H1 (cell line): ENCODE data around the gene CBLL1. TPM values are rescaled to one million over a fixed set of nuclear protein-coding genes. Genes with fewer than 3 reads are reported as not detected.

Experiments
- CBX8 ChIP-seq: fragments of 300-800, 300-1000 bp; sonication (generic); IDR thresholded peaks from 2 replicates; pipeline ENCODE4 v1.7.1; 2016; ENCODE audit warnings: low read depth, low read length, borderline replicate concordance
- CHD7 ChIP-seq: fragments of 300-600 bp; sonication (generic); IDR thresholded peaks from 2 replicates; pipeline ENCODE4 v1.7.1; 2012; ENCODE audit warnings: low read length, moderate library complexity, mild to moderate bottlenecking, inconsistent platforms; ENCODE audit not compliant: insufficient replicate concordance
- EGR1 ChIP-seq: IDR thresholded peaks from 2 replicates; pipeline ENCODE4 v1.6.1; 2011; ENCODE audit warnings: low read depth, low read length, borderline replicate concordance
- HDAC6 ChIP-seq: IDR thresholded peaks from one replicate; pipeline ENCODE4 v1.7.1; 2012; ENCODE audit warnings: low read depth, mild to moderate bottlenecking, inconsistent platforms, low read length, moderate library complexity
- JUND ChIP-seq: IDR thresholded peaks from 2 replicates; pipeline ENCODE4 v1.6.1; 2011; ENCODE audit warnings: mild to moderate bottlenecking, improper control_type of control experiment, low read length
- RNF2 ChIP-seq: fragments of 200-900, 300-1000 bp; sonication (generic); IDR thresholded peaks from 2 replicates; pipeline ENCODE4 v1.7.1; 2016; ENCODE audit warnings: borderline replicate concordance, low read depth, mild to moderate bottlenecking, antibody characterized with exemption, low read length; ENCODE audit not compliant: poor library complexity, severe bottlenecking; ENCODE audit errors: missing control alignments
- SIRT6 ChIP-seq: IDR thresholded peaks from one replicate; pipeline ENCODE4 v1.7.1; 2012; ENCODE audit warnings: low read length, inconsistent platforms
- polyA plus RNA-seq, 7 experiments: library from polyadenylated mRNA; depleted of rRNA in 3 of 7; stranded (reverse) in 5 of 7; unstranded in 2 of 7; fragments of >200 nt in 5 of 7; fragments of 200-250 nt in 2 of 7; gene quantifications; 1 replicate in 5 of 7; 2 replicates in 1 of 7; 4 replicates in 1 of 7; pipeline versions ENCODE4 v1.2.1 to v1.2.3, GENCODE V29; 2011 to 2013; ENCODE audit warnings: missing spikeins in 2 of 7, mixed read lengths in 2 of 7
- total RNA-seq: library from RNA; stranded (reverse); fragmentation: NEBNext Ultra II Directional; extraction: Animal tissue kit (Norgen Biotek cat#: 25700); gene quantifications from 2 replicates; pipeline ENCODE4 v1.2.1, GENCODE V29; 2021
- TF ChIP-seq, protein P1 (sequence below), 3 experiments: IDR thresholded peaks; 1 replicate in 2 of 3; 2 replicates in 1 of 3; pipeline versions ENCODE4 v1.5.1 to v1.6.1; 2011; ENCODE audit warnings: low read length in 3 of 3, mild to moderate bottlenecking in 3 of 3, inconsistent platforms in 2 of 3, low read depth in 1 of 3, moderate library complexity in 1 of 3; ENCODE audit not compliant: insufficient read depth in 1 of 3; ENCODE audit errors: control extremely low read depth in 1 of 3

CBLL1 gene
- total and polyA plus RNA-seq, 2 of the 8 experiments (the other 6 are each of a cell fraction or from before 2014, with no cell fraction given), result 27.0 to 34.0 TPM

GRCh38 chr7:107728276-107728675 lies 15.7 kb upstream of the CBLL1 start (continued):
- TF ChIP-seq CHD7 (no peak), JUND (no peak), EGR1 (no peak), SIRT6 (no peak), RNF2 (no peak), CBX8 (no peak), HDAC6 (no peak)
- TF ChIP-seq, protein P1, sequence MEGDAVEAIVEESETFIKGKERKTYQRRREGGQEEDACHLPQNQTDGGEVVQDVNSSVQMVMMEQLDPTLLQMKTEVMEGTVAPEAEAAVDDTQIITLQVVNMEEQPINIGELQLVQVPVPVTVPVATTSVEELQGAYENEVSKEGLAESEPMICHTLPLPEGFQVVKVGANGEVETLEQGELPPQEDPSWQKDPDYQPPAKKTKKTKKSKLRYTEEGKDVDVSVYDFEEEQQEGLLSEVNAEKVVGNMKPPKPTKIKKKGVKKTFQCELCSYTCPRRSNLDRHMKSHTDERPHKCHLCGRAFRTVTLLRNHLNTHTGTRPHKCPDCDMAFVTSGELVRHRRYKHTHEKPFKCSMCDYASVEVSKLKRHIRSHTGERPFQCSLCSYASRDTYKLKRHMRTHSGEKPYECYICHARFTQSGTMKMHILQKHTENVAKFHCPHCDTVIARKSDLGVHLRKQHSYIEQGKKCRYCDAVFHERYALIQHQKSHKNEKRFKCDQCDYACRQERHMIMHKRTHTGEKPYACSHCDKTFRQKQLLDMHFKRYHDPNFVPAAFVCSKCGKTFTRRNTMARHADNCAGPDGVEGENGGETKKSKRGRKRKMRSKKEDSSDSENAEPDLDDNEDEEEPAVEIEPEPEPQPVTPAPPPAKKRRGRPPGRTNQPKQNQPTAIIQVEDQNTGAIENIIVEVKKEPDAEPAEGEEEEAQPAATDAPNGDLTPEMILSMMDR (IDR thresholded peaks at IDR 0.05; ENCODE audit: control extremely low read depth in 1 of 3, insufficient read depth in 1 of 3, low read depth in 1 of 3, low read length in 3 of 3), result no peak
